IMR-90 (cell line): ENCODE measurements around the gene CIT. TPM values are rescaled to one million over a fixed set of nuclear protein-coding genes. Genes with fewer than 3 reads are reported as not detected.

Experiments used
- ATAC-seq: fragments of 200-7000 bp; cut with Tn5 transposase; 2 replicates; pipeline ENCODE4 v1.9.1; 2020; ENCODE audit warnings: low read depth, mild to moderate bottlenecking, moderate library complexity
- BruUV-seq: library from RNA; stranded (reverse); fragments of 400-500 nt; replicated peaks from 2 replicates; lab custom pipeline; 2021; lab: Mats Ljungman, UMichigan
- CTCF ChIA-PET: fragments of 300-600 bp; formaldehyde crosslinking; extraction: SDS; loops from one replicate; lab custom pipeline; 2021; ENCODE audit warnings: antibody characterized with exemption; lab: Yijun Ruan, JAX
- POLR2A ChIA-PET: fragments of 300-600 bp; sonication (Branson Sonifier 250); formaldehyde crosslinking; loops from one replicate; lab custom pipeline; 2022; ENCODE audit warnings: antibody characterized with exemption; ENCODE audit not compliant: unreplicated experiment; lab: Charles Lee
- DNase-seq: peaks from one replicate; pipeline ENCODE4 v3.0.0; 2013
- H2AFZ ChIP-seq: replicated peaks from 2 replicates; pipeline ENCODE3; 2013; ENCODE audit warnings: low read length, mild to moderate bottlenecking; ENCODE audit not compliant: poor library complexity
- H2AK5ac ChIP-seq: 2 replicates; pipeline ENCODE4 v1.6.1; 2013; ENCODE audit warnings: low read depth, low read length, inconsistent platforms
- H2AK9ac ChIP-seq: replicated peaks from 2 replicates; pipeline ENCODE3; 2013; ENCODE audit warnings: mild to moderate bottlenecking, low read depth, low read length, moderate library complexity; ENCODE audit not compliant: poor library complexity
- H2BK120ac ChIP-seq: 2 replicates; pipeline ENCODE4 v1.6.1; 2013; ENCODE audit warnings: low read depth, low read length, inconsistent platforms
- H2BK15ac ChIP-seq: 3 replicates; pipeline ENCODE4 v1.6.1; 2013; ENCODE audit warnings: low read depth, low read length, inconsistent platforms
- H2BK20ac ChIP-seq: 2 replicates; pipeline ENCODE4 v1.6.1; 2013; ENCODE audit warnings: low read depth, mild to moderate bottlenecking, inconsistent platforms, low read length, moderate library complexity
- H2BK5ac ChIP-seq: 2 replicates; pipeline ENCODE4 v1.6.1; 2013; ENCODE audit warnings: mild to moderate bottlenecking, low read depth, low read length, inconsistent platforms; ENCODE audit not compliant: poor library complexity, severe bottlenecking
- H3K14ac ChIP-seq: replicated peaks from 2 replicates; pipeline ENCODE4 v1.6.1; 2013; ENCODE audit warnings: low read depth, low read length, inconsistent platforms
- H3K18ac ChIP-seq: 2 replicates; pipeline ENCODE4 v1.6.1; 2013; ENCODE audit warnings: low read depth, low read length, control low read depth
- H3K23ac ChIP-seq: 2 replicates; pipeline ENCODE4 v1.6.1; 2013; ENCODE audit warnings: low read depth, low read length, inconsistent platforms
- H3K27ac ChIP-seq: 2 replicates; pipeline ENCODE4 v1.5.1; 2013; ENCODE audit warnings: mild to moderate bottlenecking, control low read depth, low read length; ENCODE audit not compliant: insufficient read depth
- H3K27me3 ChIP-seq: 2 replicates; pipeline ENCODE4 v1.6.1; 2013; ENCODE audit warnings: low read length; ENCODE audit not compliant: control insufficient read depth, insufficient read depth
- H3K36me3 ChIP-seq: 2 replicates; pipeline ENCODE4 v1.6.1; 2013; ENCODE audit warnings: low read length, mixed read lengths; ENCODE audit not compliant: control insufficient read depth, insufficient read depth
- H3K4ac ChIP-seq: 2 replicates; pipeline ENCODE4 v1.6.1; 2013; ENCODE audit warnings: low read depth, low read length, inconsistent platforms
- H3K4me1 ChIP-seq: 2 replicates; pipeline ENCODE4 v1.6.1; 2013; ENCODE audit warnings: low read length, mixed read lengths; ENCODE audit not compliant: control insufficient read depth, insufficient read depth
- H3K4me2 ChIP-seq: 2 replicates; pipeline ENCODE4 v1.6.1; 2013; ENCODE audit warnings: low read depth, mild to moderate bottlenecking, control low read depth, low read length, moderate library complexity
- H3K4me3 ChIP-seq: 2 replicates; pipeline ENCODE4 v1.5.1; 2013; ENCODE audit warnings: low read depth, mild to moderate bottlenecking, control low read depth, low read length, moderate library complexity; ENCODE audit not compliant: insufficient read depth
- H3K56ac ChIP-seq: 2 replicates; pipeline ENCODE4 v1.6.1; 2013; ENCODE audit warnings: low read length, inconsistent platforms; ENCODE audit not compliant: insufficient read depth; ENCODE audit errors: extremely low read depth
- H3K79me1 ChIP-seq, 2 experiments: 2 replicates each; pipeline ENCODE4 v1.6.1; 2013; ENCODE audit warnings: low read length in 2 of 2, inconsistent platforms in 1 of 2, low read depth in 1 of 2
- H3K9ac ChIP-seq: 2 replicates; pipeline ENCODE4 v1.6.1; 2013; ENCODE audit warnings: low read depth, low read length, control low read depth
- H3K9me1 ChIP-seq: 2 replicates; pipeline ENCODE4 v1.6.1; 2013; ENCODE audit warnings: low read length, inconsistent platforms; ENCODE audit not compliant: insufficient read depth
- H3K9me3 ChIP-seq: 2 replicates; pipeline ENCODE4 v1.6.1; 2013; ENCODE audit warnings: low read length; ENCODE audit not compliant: control insufficient read depth, insufficient read depth
- H4K20me1 ChIP-seq: 2 replicates; pipeline ENCODE4 v1.6.1; 2013; ENCODE audit warnings: low read length, inconsistent platforms; ENCODE audit not compliant: insufficient read depth
- H4K5ac ChIP-seq: 2 replicates; pipeline ENCODE4 v1.6.1; 2013; ENCODE audit warnings: mild to moderate bottlenecking, low read depth, low read length, control low read depth
- H4K8ac ChIP-seq, 2 experiments: 2 replicates each; pipeline ENCODE4 v1.6.1; 2013; ENCODE audit warnings: low read depth in 2 of 2, low read length in 2 of 2, control low read depth in 1 of 2, inconsistent platforms in 1 of 2
- H4K91ac ChIP-seq: 2 replicates; pipeline ENCODE4 v1.6.1; 2013; ENCODE audit warnings: low read depth, low read length, inconsistent platforms; ENCODE audit not compliant: insufficient read depth
- MAFK ChIP-seq: IDR thresholded peaks from 2 replicates; pipeline ENCODE4 v1.6.1; 2012; ENCODE audit warnings: low read depth, low read length, improper control_type of control experiment
- NFE2L2 ChIP-seq: fragments of 150-350 bp; IDR thresholded peaks from 2 replicates; pipeline ENCODE4 v1.6.1; 2016; ENCODE audit warnings: low read depth, mild to moderate bottlenecking, low read length
- POLR2A ChIP-seq: IDR thresholded peaks from 2 replicates; pipeline ENCODE4 v1.6.1; 2012; ENCODE audit warnings: mild to moderate bottlenecking, low read depth, low read length
- RAD21 ChIP-seq: IDR thresholded peaks from 2 replicates; pipeline ENCODE4 v1.6.1; 2012; ENCODE audit warnings: low read length, improper control_type of control experiment
- WGBS, 2 experiments: methylation state at CpG; one replicate each; pipeline versions ENCODE4 v1.1.5 to v1.1.7; 2013; ENCODE audit warnings: missing lambda C conversion rate in 2 of 2; ENCODE audit not compliant: insufficient read length in 1 of 2; ENCODE audit errors: extremely low coverage in 2 of 2; 5-methylcytosine and 5-hydroxymethylcytosine counted together
- dilution Hi-C: fragments of 300-500 bp; cut with HindIII; formaldehyde crosslinking; loops from one replicate; pipeline ENCODE4 v1.14.3; 2018; ENCODE audit warnings: low sequenced_read_pairs; ENCODE audit not compliant: unreplicated experiment
- in situ Hi-C: fragments of 300-500 bp; cut with MboI; formaldehyde crosslinking; loops from 3 replicates; pipeline ENCODE4 v1.14.3; 2019; ENCODE audit warnings: low sequenced_read_pairs, inconsistent platforms, mixed read lengths
- intact Hi-C: fragments of 100-400 bp; cut with micrococcal nuclease; formaldehyde crosslinking; loops from 2 replicates; pipeline ENCODE4 v1.10.0; 2022
- polyA plus RNA-seq, 3 experiments: library from polyadenylated mRNA; depleted of rRNA; stranded (reverse); fragments of >200 nt; gene quantifications; 2 replicates each; pipeline ENCODE4 v1.2.3, GENCODE V29; 2012; ENCODE audit warnings: low replicate concordance in 1 of 3
- total RNA-seq: library from RNA; depleted of rRNA; stranded (reverse); fragments of >200 nt; gene quantifications from 2 replicates; pipeline ENCODE4 v1.2.3, GENCODE V29; 2012

CIT gene
- total and polyA plus RNA-seq, 2 of the 4 experiments (the other 2 are of a cell fraction) = 13.1 to 21.0 TPM

DNA sequence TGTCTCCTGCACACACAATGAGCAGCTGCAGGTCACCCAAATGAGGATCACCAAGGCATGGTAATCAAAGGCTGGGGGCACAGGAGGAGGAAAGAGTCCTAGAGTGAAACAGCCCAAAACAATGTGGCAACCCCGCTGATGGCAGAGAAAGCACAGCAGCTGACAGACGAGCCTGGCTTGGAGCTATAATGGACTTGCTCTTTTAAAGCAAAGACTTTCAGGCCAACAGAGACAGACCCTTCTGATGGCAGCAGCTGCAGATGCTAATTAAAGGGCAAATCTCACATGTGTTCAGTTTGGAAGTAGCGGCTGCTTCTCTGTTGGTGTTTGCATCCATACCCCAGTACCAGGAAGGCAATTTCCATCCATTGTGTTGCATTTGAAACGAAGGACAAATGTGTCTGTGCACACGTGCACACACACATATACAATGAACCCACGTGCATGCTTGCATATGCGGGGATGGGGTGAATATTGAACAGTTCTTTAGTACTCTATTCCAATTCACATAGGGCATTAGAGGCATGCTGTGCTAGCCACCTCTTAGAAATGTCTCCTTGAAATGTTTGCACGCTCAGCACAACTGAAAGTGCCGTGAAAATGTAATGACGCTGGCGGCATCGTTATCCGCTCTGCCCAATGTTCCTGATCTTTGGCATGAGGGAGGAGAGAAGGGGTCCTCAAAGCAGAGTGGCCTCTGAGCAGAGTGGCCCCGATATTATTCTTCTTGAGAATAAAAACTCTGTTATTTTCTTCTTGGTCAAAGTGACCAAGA lies 38.1 kb downstream of the CIT start:
- in situ Hi-C loops = no loop called here
- DNase-seq (no peak), ATAC-seq (no peak)
- Histone ChIP-seq H3K23ac (no peak overlapping the region), H2AK5ac (no peak overlapping the region), H2BK120ac (no peak overlapping the region), H2BK20ac (no peak overlapping the region), H3K4ac (no peak overlapping the region), H3K56ac (no peak overlapping the region), H3K36me3 (no peaks in the 10 kb centered on the region; the same call in 1 of the 2 replicates), H2BK15ac (no peak overlapping the region), H3K9me3 (no peaks in the 10 kb centered on the region), H3K18ac (no peak overlapping the region), H4K8ac (no peak overlapping the region), H3K79me1 (peaks cover 30 to 67% of the 10 kb centered on the region in 2 experiments), H2AFZ (no peak overlapping the region), H4K91ac (no peak overlapping the region), H3K9me1 (0 out of 2 replicates have a peak, but pooled peaks cover 5% of the 10 kb centered on the region), H3K27me3 (no peaks in the 10 kb centered on the region), H3K4me2 (no peak overlapping the region), H4K5ac (no peak overlapping the region), H3K9ac (no peak overlapping the region), H2AK9ac (no peak overlapping the region), H3K4me1 (no peaks in the 10 kb centered on the region), H4K20me1 (no peaks in the 10 kb centered on the region), H3K4me3 (no peak overlapping the region), H2BK5ac (no peak overlapping the region), H3K27ac (no peak overlapping the region), H3K14ac (no peak overlapping the region)
- 98% methylated on average over 8 of the region's 14 CpGs; no CpG with 5 or more reads in 1 of the 2 experiments for WGBS, 2 experiments
- POLR2A ChIA-PET = no interaction called here
- TF ChIP-seq NFE2L2 (no peak), RAD21 (no peak), MAFK (peak; percentile 17; the same call in 1 of the 2 replicates), POLR2A (no peak)
- BruUV-seq = no TSS peak
- intact Hi-C loops = no loop called here
- CTCF ChIA-PET = no interaction called here
- dilution Hi-C loops = no loop called here
